ENCODE results near the gene SVEP1. TPM values are rescaled to one million over a fixed set of nuclear protein-coding genes. Genes with fewer than 3 reads are reported as not detected.

SVEP1 gene
- total RNA-seq, 2 experiments from 2014 or later, result not detected

- H3K4me1 Mint-ChIP-seq, result no peaks in the 10 kb centered on the region
- H3K4me3 Mint-ChIP-seq, result no peak overlapping the region
- no peaks in the 10 kb centered on the region for H3K36me3 Mint-ChIP-seq (ENCODE audit: low read depth)
- POLR2A ChIA-PET, result no interaction called here
- H3K27ac Mint-ChIP-seq, result no peak overlapping the region
- no peak for DNase-seq
- CTCF ChIA-PET, result interaction anchor here (0.6 kb wide), 1 partner anchor 22 kb away, joined by 4 read pairs; no protein-coding TSS in a partner anchor
- no peaks in the 10 kb centered on the region for H3K27me3 Mint-ChIP-seq
- H3K9me3 Mint-ChIP-seq, result no peaks in the 10 kb centered on the region
These were observed 103.3 kb downstream of the SVEP1 start for GRCh38 chr9:110476251-110476650.

- Mint-ChIP-seq H3K27me3 (peaks cover 3% of the 10 kb centered on the region), H3K36me3 (ENCODE audit: low read depth) (no peaks in the 10 kb centered on the region), H3K27ac (no peak overlapping the region), H3K4me1 (no peaks in the 10 kb centered on the region), H3K9me3 (no peaks in the 10 kb centered on the region), H3K4me3 (no peak overlapping the region)
- POLR2A ChIA-PET, result no interaction called here
- CTCF ChIA-PET, result no interaction called here
- no peak for DNase-seq
These were observed 107.4 kb downstream of the SVEP1 start for GRCh38 chr9:110472111-110472510.

GRCh38 chr9:110468950-110469349, 110.6 kb downstream of the SVEP1 start:
- CTCF ChIA-PET, result no interaction called here
- H3K4me1 Mint-ChIP-seq, result peaks cover 4% of the 10 kb centered on the region
- H3K4me3 Mint-ChIP-seq, result no peak overlapping the region
- no peak for DNase-seq
- peaks cover 3% of the 10 kb centered on the region for H3K27me3 Mint-ChIP-seq
- no peak overlapping the region for H3K27ac Mint-ChIP-seq
- POLR2A ChIA-PET, result no interaction called here
- no peaks in the 10 kb centered on the region for H3K9me3 Mint-ChIP-seq
- no peaks in the 10 kb centered on the region for H3K36me3 Mint-ChIP-seq (ENCODE audit: low read depth)

GRCh38 chr9:110465190-110465589, 114.4 kb downstream of the SVEP1 start:
- Mint-ChIP-seq H3K4me1 (peaks cover 4% of the 10 kb centered on the region), H3K9me3 (no peaks in the 10 kb centered on the region), H3K4me3 (no peak overlapping the region), H3K27ac (no peak overlapping the region), H3K36me3 (ENCODE audit: low read depth) (no peaks in the 10 kb centered on the region), H3K27me3 (peaks cover 3% of the 10 kb centered on the region)
- CTCF ChIA-PET, result no interaction called here
- DNase-seq, result no peak
- POLR2A ChIA-PET, result no interaction called here

- H3K9me3 Mint-ChIP-seq, result no peaks in the 10 kb centered on the region
- DNase-seq, result no peak
- ChIA-PET POLR2A (no interaction called here), CTCF (no interaction called here)
- peaks cover 4% of the 10 kb centered on the region for H3K4me1 Mint-ChIP-seq
- H3K36me3 Mint-ChIP-seq (ENCODE audit: low read depth), result no peaks in the 10 kb centered on the region
- H3K27me3 Mint-ChIP-seq, result no peaks in the 10 kb centered on the region
- no peak overlapping the region for H3K27ac Mint-ChIP-seq
- H3K4me3 Mint-ChIP-seq, result no peak overlapping the region
These were observed 115.2 kb downstream of the SVEP1 start for GRCh38 chr9:110464321-110464720.

- no peaks in the 10 kb centered on the region for H3K9me3 Mint-ChIP-seq
- DNase-seq, result no peak
- H3K27me3 Mint-ChIP-seq, result no peaks in the 10 kb centered on the region
- peaks cover 4% of the 10 kb centered on the region for H3K4me1 Mint-ChIP-seq
- POLR2A ChIA-PET, result no interaction called here
- no peak overlapping the region for H3K4me3 Mint-ChIP-seq
- H3K36me3 Mint-ChIP-seq (ENCODE audit: low read depth), result no peaks in the 10 kb centered on the region
- no peak overlapping the region for H3K27ac Mint-ChIP-seq
- CTCF ChIA-PET, result no interaction called here
These were observed 116.0 kb downstream of the SVEP1 start for GRCh38 chr9:110463499-110463898.

GRCh38 chr9:110457245-110457644, 122.3 kb downstream of the SVEP1 start:
- Mint-ChIP-seq H3K27ac (no peak overlapping the region), H3K27me3 (no peaks in the 10 kb centered on the region), H3K4me1 (no peaks in the 10 kb centered on the region)

GRCh38 chr9:110456681-110457080, 122.9 kb downstream of the SVEP1 start:
- no peaks in the 10 kb centered on the region for H3K4me1 Mint-ChIP-seq
- POLR2A ChIA-PET, result no interaction called here
- H3K4me3 Mint-ChIP-seq, result no peak overlapping the region
- no peak overlapping the region for H3K27ac Mint-ChIP-seq
- H3K36me3 Mint-ChIP-seq (ENCODE audit: low read depth), result no peaks in the 10 kb centered on the region
- no peaks in the 10 kb centered on the region for H3K27me3 Mint-ChIP-seq
- no peaks in the 10 kb centered on the region for H3K9me3 Mint-ChIP-seq
- CTCF ChIA-PET, result no interaction called here
- no peak for DNase-seq

More at GRCh38 chr9:110457245-110457644, 122.3 kb downstream of the SVEP1 start:
- Mint-ChIP-seq H3K36me3 (ENCODE audit: low read depth) (no peaks in the 10 kb centered on the region), H3K9me3 (no peaks in the 10 kb centered on the region), H3K4me3 (no peak overlapping the region)
- CTCF ChIA-PET, result no interaction called here
- POLR2A ChIA-PET, result no interaction called here
- no peak for DNase-seq

- no peaks in the 10 kb centered on the region for H3K4me1 Mint-ChIP-seq
- H3K9me3 Mint-ChIP-seq, result no peaks in the 10 kb centered on the region
These were observed 123.7 kb downstream of the SVEP1 start for GRCh38 chr9:110455860-110456259.

GRCh38 chr9:110452227-110452801, 127.2 kb downstream of the SVEP1 start:
- ChIA-PET POLR2A (no interaction called here), CTCF (no interaction called here)
- no peak for DNase-seq
- Mint-ChIP-seq H3K9me3 (no peaks in the 10 kb centered on the region), H3K4me1 (no peaks in the 10 kb centered on the region), H3K27me3 (no peaks in the 10 kb centered on the region), H3K36me3 (ENCODE audit: low read depth) (no peaks in the 10 kb centered on the region), H3K4me3 (no peak overlapping the region), H3K27ac (no peak overlapping the region)

More at GRCh38 chr9:110455860-110456259, 123.7 kb downstream of the SVEP1 start:
- Mint-ChIP-seq H3K4me3 (no peak overlapping the region), H3K36me3 (ENCODE audit: low read depth) (no peaks in the 10 kb centered on the region), H3K27me3 (no peaks in the 10 kb centered on the region), H3K27ac (no peak overlapping the region)
- DNase-seq, result no peak
- ChIA-PET CTCF (no interaction called here), POLR2A (no interaction called here)

- no peaks in the 10 kb centered on the region for H3K4me1 Mint-ChIP-seq
- no peak for DNase-seq
- H3K9me3 Mint-ChIP-seq, result no peaks in the 10 kb centered on the region
- ChIA-PET CTCF (no interaction called here), POLR2A (no interaction called here)
- H3K27me3 Mint-ChIP-seq, result no peaks in the 10 kb centered on the region
- H3K4me3 Mint-ChIP-seq, result no peak overlapping the region
- H3K27ac Mint-ChIP-seq, result no peak overlapping the region
- H3K36me3 Mint-ChIP-seq (ENCODE audit: low read depth), result no peaks in the 10 kb centered on the region
These were observed 127.8 kb downstream of the SVEP1 start for GRCh38 chr9:110451726-110452125.

- H3K36me3 Mint-ChIP-seq (ENCODE audit: low read depth), result no peaks in the 10 kb centered on the region
- ChIA-PET POLR2A (no interaction called here), CTCF (no interaction called here)
- no peak for DNase-seq
- peaks cover 2% of the 10 kb centered on the region for H3K9me3 Mint-ChIP-seq
- H3K4me1 Mint-ChIP-seq, result no peaks in the 10 kb centered on the region
- no peak overlapping the region for H3K27ac Mint-ChIP-seq
- H3K4me3 Mint-ChIP-seq, result no peak overlapping the region
- H3K27me3 Mint-ChIP-seq, result no peaks in the 10 kb centered on the region
These were observed 132.1 kb downstream of the SVEP1 start for GRCh38 chr9:110447476-110447875.

GRCh38 chr9:110446171-110446570, 133.4 kb downstream of the SVEP1 start:
- Mint-ChIP-seq H3K4me3 (no peak overlapping the region), H3K27ac (no peak overlapping the region), H3K36me3 (ENCODE audit: low read depth) (no peaks in the 10 kb centered on the region), H3K27me3 (no peaks in the 10 kb centered on the region), H3K4me1 (no peaks in the 10 kb centered on the region), H3K9me3 (peaks cover 2% of the 10 kb centered on the region)
- POLR2A ChIA-PET, result no interaction called here
- DNase-seq, result no peak
- CTCF ChIA-PET, result no interaction called here

- Mint-ChIP-seq H3K36me3 (ENCODE audit: low read depth) (no peaks in the 10 kb centered on the region), H3K4me1 (no peaks in the 10 kb centered on the region), H3K4me3 (no peak overlapping the region), H3K27me3 (no peaks in the 10 kb centered on the region), H3K9me3 (peaks cover 2% of the 10 kb centered on the region), H3K27ac (no peak overlapping the region)
- ChIA-PET POLR2A (no interaction called here), CTCF (no interaction called here)
- DNase-seq, result no peak
These were observed 134.6 kb downstream of the SVEP1 start for GRCh38 chr9:110444911-110445310.

All from activated CD4-positive, alpha-beta T cell treated with anti-CD3 and anti-CD28 coated beads, Interleukin-2, amount 10 ng/mL, durations not matched to agents 7 days and 5 days (primary cell).